ENCODE data around the gene MTHFSD.
A peak's percentile ranks its signal among the peaks of the same experiment; 100 is the strongest.

Gene MTHFSD

GRCh38 chr16:86490859-86491639, 64.0 kb downstream of the MTHFSD start:
- peak; percentile 64 for DNase-seq (ENCODE audit: low spot score)

GRCh38 chr16:86485746-86486145, 69.3 kb downstream of the MTHFSD start:
- no peak for DNase-seq (ENCODE audit: low spot score)

GRCh38 chr16:86484240-86484639, 70.8 kb downstream of the MTHFSD start:
- DNase-seq (ENCODE audit: low spot score), result no peak

GRCh38 chr16:86481607-86482006, 73.4 kb downstream of the MTHFSD start:
- no peak for DNase-seq (ENCODE audit: low spot score)

- DNase-seq (ENCODE audit: low spot score), result no peak
These were observed 74.6 kb downstream of the MTHFSD start for GRCh38 chr16:86480444-86480843.
